Liver (tissue), 9 donors: ENCODE data around the gene DPH3. TPM values are rescaled to one million over a fixed set of nuclear protein-coding genes. Genes with fewer than 3 reads are reported as not detected.

Experiments
- DNase-seq: peaks from one replicate; pipeline ENCODE4 v3.0.0-alpha.2; 2017; ENCODE audit warnings: low spot score
- H3K27ac ChIP-seq, 2 donors: one replicate each; pipeline ENCODE4 v1.7.0; 2013; ENCODE audit warnings: inconsistent platforms in 2 of 2, low read length in 2 of 2, control low read depth in 1 of 2, low read depth in 1 of 2, mild to moderate bottlenecking in 1 of 2
- H3K27me3 ChIP-seq, 4 donors: one replicate each; pipeline versions ENCODE4 v1.6.1 to v1.7.0; 2013; ENCODE audit warnings: low read length in 3 of 4, inconsistent platforms in 1 of 4, mild to moderate bottlenecking in 1 of 4, moderate library complexity in 1 of 4; ENCODE audit not compliant: control insufficient read depth in 4 of 4, insufficient read depth in 4 of 4
- H3K36me3 ChIP-seq, 4 donors: one replicate each; pipeline versions ENCODE4 v1.6.1 to v1.7.0; 2013; ENCODE audit warnings: low read length in 3 of 4, mild to moderate bottlenecking in 3 of 4, low read depth in 1 of 4, moderate library complexity in 1 of 4; ENCODE audit not compliant: control insufficient read depth in 4 of 4, insufficient read depth in 3 of 4
- H3K4me1 ChIP-seq, 4 donors: one replicate each; pipeline versions ENCODE4 v1.6.1 to v1.7.0; 2013; ENCODE audit warnings: low read length in 3 of 4, mild to moderate bottlenecking in 3 of 4, moderate library complexity in 1 of 4; ENCODE audit not compliant: control insufficient read depth in 4 of 4, insufficient read depth in 4 of 4
- H3K4me3 ChIP-seq, 3 donors: one replicate each; pipeline versions ENCODE4 v1.6.1 to v1.7.0; 2013; ENCODE audit warnings: low read length in 3 of 3, control low read depth in 1 of 3, low read depth in 1 of 3, mild to moderate bottlenecking in 1 of 3
- H3K9ac ChIP-seq, 2 donors: one replicate each; pipeline ENCODE4 v1.7.0; 2013; ENCODE audit warnings: low read length in 2 of 2, mild to moderate bottlenecking in 2 of 2, moderate library complexity in 2 of 2, control low read depth in 1 of 2, low read depth in 1 of 2
- H3K9me3 ChIP-seq, 4 donors: one replicate each; pipeline versions ENCODE4 v1.6.1 to v1.7.0; 2013; ENCODE audit warnings: low read length in 3 of 4; ENCODE audit not compliant: control insufficient read depth in 4 of 4
- EGR1 ChIP-seq, 2 donors: IDR thresholded peaks; 2 replicates each; pipeline ENCODE4 v1.6.1; 2016 to 2018; ENCODE audit warnings: antibody characterized with exemption in 2 of 2, low read depth in 2 of 2
- FOXA1 ChIP-seq: IDR thresholded peaks from 2 replicates; pipeline ENCODE4 v1.6.1; 2016; ENCODE audit warnings: antibody characterized with exemption
- FOXA2 ChIP-seq: IDR thresholded peaks from 2 replicates; pipeline ENCODE4 v1.6.1; 2016; ENCODE audit warnings: antibody characterized with exemption
- GABPA ChIP-seq, 2 donors: IDR thresholded peaks in 1 of 2; conservative IDR thresholded peaks in 1 of 2; 2 replicates each; pipeline ENCODE4 v1.6.1; 2016; ENCODE audit warnings: antibody characterized with exemption in 2 of 2, mild to moderate bottlenecking in 1 of 2, moderate library complexity in 1 of 2
- HNF4A ChIP-seq, 2 donors: conservative IDR thresholded peaks; 2 replicates each; pipeline ENCODE4 v1.6.1; 2016; ENCODE audit warnings: antibody characterized with exemption in 2 of 2, mild to moderate bottlenecking in 2 of 2
- HNF4G ChIP-seq: IDR thresholded peaks from 2 replicates; pipeline ENCODE4 v1.6.1; 2016; ENCODE audit warnings: antibody characterized with exemption
- JUND ChIP-seq, 2 donors: IDR thresholded peaks; 2 replicates each; pipeline ENCODE4 v1.6.1; 2016; ENCODE audit warnings: antibody characterized with exemption in 2 of 2
- NR2F2 ChIP-seq: IDR thresholded peaks from 2 replicates; pipeline ENCODE4 v1.6.1; 2016; ENCODE audit warnings: antibody characterized with exemption
- RAD21 ChIP-seq, 2 donors: IDR thresholded peaks; 2 replicates each; pipeline ENCODE4 v1.6.1; 2016; ENCODE audit warnings: antibody characterized with exemption in 2 of 2, mild to moderate bottlenecking in 2 of 2
- RXRA ChIP-seq, 2 donors: IDR thresholded peaks; 2 replicates each; pipeline ENCODE4 v1.6.1; 2017 to 2018; ENCODE audit warnings: antibody characterized with exemption in 2 of 2, mild to moderate bottlenecking in 1 of 2
- SP1 ChIP-seq: IDR thresholded peaks from 2 replicates; pipeline ENCODE4 v1.6.1; 2018; ENCODE audit warnings: antibody characterized with exemption, mild to moderate bottlenecking
- TAF1 ChIP-seq: conservative IDR thresholded peaks from 2 replicates; pipeline ENCODE4 v1.6.1; 2016; ENCODE audit warnings: antibody characterized with exemption, mild to moderate bottlenecking
- YY1 ChIP-seq: IDR thresholded peaks from 2 replicates; pipeline ENCODE4 v1.6.1; 2016; ENCODE audit warnings: antibody characterized with exemption, mild to moderate bottlenecking
- WGBS: extraction: QIAGEN DNeasy Blood & Tissue Kit; methylation state at CpG from one replicate; pipeline ENCODE4 v1.1.7; 2013; 5-methylcytosine and 5-hydroxymethylcytosine counted together
- polyA plus RNA-seq, 2 donors: library from polyadenylated mRNA; stranded (reverse) in 1 of 2; unstranded in 1 of 2; fragments of 200-250 nt in 1 of 2; fragments of >200 nt in 1 of 2; fragmentation: Nextera tagmentation in 1 of 2; extraction: Ambion mirVana in 1 of 2; gene quantifications; one replicate each; pipeline versions ENCODE4 v1.2.1 to v1.2.3, GENCODE V29; 2013 to 2015
- total RNA-seq, 2 donors: library from RNA; depleted of rRNA; stranded (reverse); fragments of >200 nt; gene quantifications; one replicate each; pipeline ENCODE4 v1.2.3, GENCODE V29; 2014
- TF ChIP-seq, protein P1 (sequence below): IDR thresholded peaks from 2 replicates; pipeline ENCODE4 v1.6.1; 2016; ENCODE audit warnings: antibody characterized with exemption
- TF ChIP-seq, protein P2 (sequence below): IDR thresholded peaks from 2 replicates; pipeline ENCODE4 v1.6.1; 2016; ENCODE audit warnings: antibody characterized with exemption
- TF ChIP-seq, protein P3 (sequence below): fragments of 150-350 bp; IDR thresholded peaks from 2 replicates; pipeline ENCODE4 v1.5.1; 2017; ENCODE audit warnings: improper control_type of control experiment, low read depth, low read length; ENCODE audit not compliant: missing input control
- donor health status: healthy.
- donor health status: healthy.
- donor health status: healthy.
- donor health status: healthy.
- donor health status: healthy.

Gene DPH3
- total and polyA plus RNA-seq, 4 donors: 7.8 to 19.1 (median 11.6) TPM

DNA sequence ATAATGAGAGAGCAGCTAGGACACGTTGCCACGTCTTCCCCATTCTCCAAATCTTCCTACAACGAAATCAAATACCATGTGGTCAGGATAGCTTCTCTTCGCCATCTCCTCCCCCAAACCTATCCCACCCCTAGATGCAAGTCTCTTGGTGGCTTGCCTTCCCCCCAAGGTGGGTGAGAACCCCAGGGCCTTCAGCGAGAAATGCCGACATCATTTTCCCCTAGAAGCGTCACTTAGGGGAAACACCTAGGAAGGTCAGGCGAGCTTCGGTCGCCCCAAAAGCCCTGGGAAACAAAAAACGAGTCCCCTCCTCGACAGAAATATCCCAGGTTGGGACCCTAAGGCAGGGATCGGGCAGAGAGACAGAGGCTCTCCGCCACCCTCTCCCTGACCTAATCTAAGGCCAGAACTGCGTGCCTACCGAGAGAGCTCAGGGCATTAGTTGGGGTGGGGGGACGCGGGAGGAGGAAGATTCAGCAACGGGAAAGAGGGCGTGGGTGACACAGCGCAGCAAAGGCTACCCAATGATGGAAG is 502 bp downstream of the DPH3 start:
- Histone ChIP-seq H3K27ac (peak overlapping the region; percentile 45 to 87), H3K9me3 (no peaks in the 10 kb centered on the region), H3K36me3 (peaks cover 0 to 15% (median 11%) of the 10 kb centered on the region in 4 donors), H3K4me3 (peak overlapping the region; percentile 73 to 88 (median 86)), H3K4me1 (peaks cover 2 to 39% (median 28%) of the 10 kb centered on the region in 4 donors), H3K9ac (peak overlapping the region; percentile 34 to 43), H3K27me3 (no peaks in the 10 kb centered on the region)
- TF ChIP-seq, protein P1, sequence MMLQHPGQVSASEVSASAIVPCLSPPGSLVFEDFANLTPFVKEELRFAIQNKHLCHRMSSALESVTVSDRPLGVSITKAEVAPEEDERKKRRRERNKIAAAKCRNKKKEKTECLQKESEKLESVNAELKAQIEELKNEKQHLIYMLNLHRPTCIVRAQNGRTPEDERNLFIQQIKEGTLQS: no peak
- TF ChIP-seq YY1 (no peak), HNF4G (no peak), FOXA2 (no peak), HNF4A (conservative IDR thresholded peaks at IDR 0.05) (no peak), NR2F2 (no peak)
- TF ChIP-seq, protein P2, sequence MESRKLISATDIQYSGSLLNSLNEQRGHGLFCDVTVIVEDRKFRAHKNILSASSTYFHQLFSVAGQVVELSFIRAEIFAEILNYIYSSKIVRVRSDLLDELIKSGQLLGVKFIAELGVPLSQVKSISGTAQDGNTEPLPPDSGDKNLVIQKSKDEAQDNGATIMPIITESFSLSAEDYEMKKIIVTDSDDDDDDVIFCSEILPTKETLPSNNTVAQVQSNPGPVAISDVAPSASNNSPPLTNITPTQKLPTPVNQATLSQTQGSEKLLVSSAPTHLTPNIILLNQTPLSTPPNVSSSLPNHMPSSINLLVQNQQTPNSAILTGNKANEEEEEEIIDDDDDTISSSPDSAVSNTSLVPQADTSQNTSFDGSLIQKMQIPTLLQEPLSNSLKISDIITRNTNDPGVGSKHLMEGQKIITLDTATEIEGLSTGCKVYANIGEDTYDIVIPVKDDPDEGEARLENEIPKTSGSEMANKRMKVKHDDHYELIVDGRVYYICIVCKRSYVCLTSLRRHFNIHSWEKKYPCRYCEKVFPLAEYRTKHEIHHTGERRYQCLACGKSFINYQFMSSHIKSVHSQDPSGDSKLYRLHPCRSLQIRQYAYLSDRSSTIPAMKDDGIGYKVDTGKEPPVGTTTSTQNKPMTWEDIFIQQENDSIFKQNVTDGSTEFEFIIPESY: no peak
- under 1% methylated on average over 21 of the region's 21 CpGs for WGBS
- DNase-seq: no peak

- peaks cover 0 to 31% (median 21%) of the 10 kb centered on the region in 4 donors for H3K4me1 ChIP-seq
- no peaks in the 10 kb centered on the region for H3K9me3 ChIP-seq
- whole genome bisulfite sequencing: 77% methylated on average over 4 of the region's 4 CpGs
- DNase-seq: no peak
- no peak overlapping the region for H3K9ac ChIP-seq
- peaks cover 0 to 20% (median 14%) of the 10 kb centered on the region in 4 donors for H3K36me3 ChIP-seq
- no peak overlapping the region for H3K4me3 ChIP-seq
- no peak overlapping the region for H3K27ac ChIP-seq
- no peaks in the 10 kb centered on the region for H3K27me3 ChIP-seq
- TF ChIP-seq SP1 (no peak), RAD21 (IDR thresholded peaks at IDR 0.05) (no peak), FOXA1 (no peak), FOXA2 (no peak), NR2F2 (no peak), GABPA (IDR thresholded peaks at IDR 0.05 in 1 of 2, conservative IDR thresholded peaks at IDR 0.05 in 1 of 2) (no peak), TAF1 (no peak), EGR1 (IDR thresholded peaks at IDR 0.05; ENCODE audit: low read depth in 2 of 2) (no peak), JUND (IDR thresholded peaks at IDR 0.05) (no peak), RXRA (IDR thresholded peaks at IDR 0.05) (no peak), YY1 (no peak)
- TF ChIP-seq, protein P2: no peak
- TF ChIP-seq, protein P3, sequence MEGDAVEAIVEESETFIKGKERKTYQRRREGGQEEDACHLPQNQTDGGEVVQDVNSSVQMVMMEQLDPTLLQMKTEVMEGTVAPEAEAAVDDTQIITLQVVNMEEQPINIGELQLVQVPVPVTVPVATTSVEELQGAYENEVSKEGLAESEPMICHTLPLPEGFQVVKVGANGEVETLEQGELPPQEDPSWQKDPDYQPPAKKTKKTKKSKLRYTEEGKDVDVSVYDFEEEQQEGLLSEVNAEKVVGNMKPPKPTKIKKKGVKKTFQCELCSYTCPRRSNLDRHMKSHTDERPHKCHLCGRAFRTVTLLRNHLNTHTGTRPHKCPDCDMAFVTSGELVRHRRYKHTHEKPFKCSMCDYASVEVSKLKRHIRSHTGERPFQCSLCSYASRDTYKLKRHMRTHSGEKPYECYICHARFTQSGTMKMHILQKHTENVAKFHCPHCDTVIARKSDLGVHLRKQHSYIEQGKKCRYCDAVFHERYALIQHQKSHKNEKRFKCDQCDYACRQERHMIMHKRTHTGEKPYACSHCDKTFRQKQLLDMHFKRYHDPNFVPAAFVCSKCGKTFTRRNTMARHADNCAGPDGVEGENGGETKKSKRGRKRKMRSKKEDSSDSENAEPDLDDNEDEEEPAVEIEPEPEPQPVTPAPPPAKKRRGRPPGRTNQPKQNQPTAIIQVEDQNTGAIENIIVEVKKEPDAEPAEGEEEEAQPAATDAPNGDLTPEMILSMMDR: no peak
Observed at GRCh38 chr3:16262174-16262573, 2.6 kb downstream of the DPH3 start.
